GM21825 (cell line): ENCODE results near the gene ZNF496.
"Not testable (repeated sequence)": the region's sequence is repeated elsewhere in the genome, so short reads cannot be mapped to it uniquely, and the experiment has no call there.

Source experiments
- ATAC-seq: cut with Tn5 transposase; IDR thresholded peaks from one replicate; pipeline ENCODE4 v1.9.1; 2021; ENCODE audit warnings: mild to moderate bottlenecking, moderate library complexity; ENCODE audit not compliant: unreplicated experiment

The ZNF496 gene

GRCh38 chr1:247331525-247332214 lies at the start of gene ZNF496:
Gene ZNF496 (minus strand): TSS chr1:247331867. CDS start chr1:247329578, 2,289 bp downstream.
- ATAC-seq = peak; percentile 53

DNA sequence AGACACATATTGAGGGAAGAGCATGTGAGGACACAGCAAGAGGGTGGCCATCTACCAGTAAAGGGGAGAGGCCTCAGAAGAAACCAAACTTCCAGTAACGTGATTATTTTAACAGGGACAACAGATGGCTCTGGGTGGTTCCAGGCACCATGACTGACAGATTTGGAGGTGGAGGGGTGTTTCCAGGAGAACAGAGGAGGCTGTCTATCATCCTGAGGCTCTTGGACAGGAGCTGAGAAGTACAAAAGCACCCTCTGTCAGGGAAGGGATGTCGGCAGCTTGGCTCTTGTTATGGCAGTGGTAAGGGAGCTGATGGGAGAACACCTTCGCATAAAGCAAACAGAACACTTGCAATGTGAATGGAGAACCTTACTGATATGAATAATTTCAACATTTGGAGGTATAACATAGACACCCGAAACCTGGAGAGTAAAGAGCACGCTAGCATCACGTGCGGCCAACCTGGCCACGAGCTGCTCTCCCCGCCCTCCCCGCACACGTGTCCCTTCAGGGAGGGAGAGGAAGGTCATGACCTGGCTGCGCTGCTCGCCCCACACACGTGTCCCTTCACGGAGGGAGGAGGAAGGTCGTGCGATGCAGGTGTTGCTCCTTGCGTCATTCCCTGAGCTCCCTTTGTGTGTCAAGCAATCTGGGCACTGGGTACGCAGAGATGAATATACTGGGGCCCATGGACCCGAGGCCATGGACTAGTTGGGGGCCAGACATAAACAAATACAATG lies 46.8 kb upstream of the ZNF496 start:
- ATAC-seq = no peak

DNA sequence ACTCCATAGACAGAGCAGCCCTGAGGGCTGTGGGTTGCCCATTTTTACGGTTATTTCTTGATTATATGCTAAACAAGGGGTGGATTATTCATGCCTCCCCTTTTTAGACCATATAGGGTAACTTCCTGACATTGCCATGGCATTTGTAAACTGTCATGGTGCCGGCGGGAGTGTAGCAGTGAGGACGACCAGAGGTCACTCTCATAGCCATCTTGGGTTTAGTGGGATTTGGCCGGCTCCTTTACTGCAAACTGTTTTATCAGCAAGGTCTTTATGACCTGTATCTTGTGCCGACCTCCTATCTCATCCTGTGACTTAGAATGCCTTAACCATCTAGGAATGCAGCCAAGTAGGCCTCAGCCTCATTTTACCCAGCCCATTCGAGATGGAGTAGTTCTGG lies 46.0 kb upstream of the ZNF496 start:
- ATAC-seq = not testable (repeated sequence)

DNA sequence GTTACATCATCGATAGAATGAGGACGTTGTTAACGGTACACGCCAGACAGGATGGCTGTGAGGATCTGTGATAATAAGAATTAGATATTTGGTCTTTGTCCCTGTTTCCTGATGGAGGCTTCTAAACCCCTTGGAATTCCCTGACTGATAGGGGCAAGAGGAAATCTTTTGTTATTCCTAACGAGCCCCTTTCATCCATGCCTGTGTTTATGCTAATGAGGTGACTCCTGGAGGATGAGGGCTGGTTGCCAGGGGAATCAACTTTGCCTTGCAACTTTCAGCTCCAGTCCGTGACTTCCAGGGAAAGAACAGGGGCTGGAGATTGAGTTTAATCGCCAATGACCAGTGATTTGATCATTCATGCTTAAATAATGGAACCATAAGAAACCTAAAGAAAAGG lies 45.0 kb upstream of the ZNF496 start:
- ATAC-seq = no peak

GRCh38 chr1:247375747-247376146 lies 44.1 kb upstream of the ZNF496 start:
- ATAC-seq = no peak

DNA sequence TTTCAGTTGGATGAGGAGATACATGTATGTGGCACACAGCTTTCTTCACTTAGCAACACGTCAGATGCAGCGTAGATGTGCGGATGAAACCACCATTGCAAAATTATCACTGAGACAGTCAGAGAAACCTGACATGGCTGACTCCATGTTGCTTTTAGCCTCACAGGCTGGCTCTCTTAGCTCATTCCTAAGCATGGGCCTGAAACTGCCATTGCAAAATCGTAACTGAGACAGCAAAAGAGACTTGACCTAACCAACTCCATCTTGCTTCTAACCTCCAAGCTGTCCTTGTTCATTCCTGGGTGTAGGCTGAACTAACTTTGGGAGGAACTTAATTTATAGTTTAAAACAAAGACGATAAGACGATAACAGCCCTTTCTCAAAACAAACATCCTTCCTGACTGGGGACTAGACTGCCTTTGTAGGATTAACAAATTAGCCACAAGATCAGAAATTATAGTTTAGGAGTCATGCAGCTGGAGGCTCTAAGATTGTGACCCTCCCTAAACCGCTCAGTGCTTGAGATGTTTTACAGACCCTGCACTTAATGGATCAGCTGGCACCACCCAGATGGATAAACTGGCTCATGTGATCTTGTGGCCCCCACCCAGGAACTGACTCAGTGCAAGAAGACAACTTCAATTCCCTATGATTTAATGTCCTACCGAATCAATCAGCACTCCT lies 43.1 kb upstream of the ZNF496 start:
- ATAC-seq = not testable (repeated sequence)

DNA sequence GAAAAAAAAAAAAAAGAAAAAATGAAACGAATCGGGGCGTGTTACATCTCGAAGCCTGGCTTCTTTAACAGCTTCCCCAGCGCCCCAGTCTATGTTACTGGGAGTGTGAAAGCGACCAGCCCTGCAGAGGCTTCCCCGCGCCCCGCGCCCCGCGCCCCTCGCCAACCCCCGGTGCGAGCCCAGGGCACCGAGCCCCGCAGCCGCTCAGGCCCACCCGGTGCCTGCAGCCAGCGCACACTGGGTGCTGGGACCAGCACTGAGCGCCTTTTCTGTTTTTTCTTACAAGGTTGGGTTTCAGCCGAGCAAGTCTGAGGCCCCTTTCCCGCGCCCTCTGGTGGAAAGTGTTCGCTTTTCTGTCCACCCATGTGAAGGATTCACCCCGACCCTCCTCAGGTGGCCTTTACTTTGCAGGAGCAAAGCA lies 42.1 kb upstream of the ZNF496 start:
- ATAC-seq = peak; percentile 76

- ATAC-seq = no peak
Observed at GRCh38 chr1:247371801-247372259, 40.2 kb upstream of the ZNF496 start.

- ATAC-seq = no peak
Observed at GRCh38 chr1:247370786-247371732, 39.4 kb upstream of the ZNF496 start.

DNA sequence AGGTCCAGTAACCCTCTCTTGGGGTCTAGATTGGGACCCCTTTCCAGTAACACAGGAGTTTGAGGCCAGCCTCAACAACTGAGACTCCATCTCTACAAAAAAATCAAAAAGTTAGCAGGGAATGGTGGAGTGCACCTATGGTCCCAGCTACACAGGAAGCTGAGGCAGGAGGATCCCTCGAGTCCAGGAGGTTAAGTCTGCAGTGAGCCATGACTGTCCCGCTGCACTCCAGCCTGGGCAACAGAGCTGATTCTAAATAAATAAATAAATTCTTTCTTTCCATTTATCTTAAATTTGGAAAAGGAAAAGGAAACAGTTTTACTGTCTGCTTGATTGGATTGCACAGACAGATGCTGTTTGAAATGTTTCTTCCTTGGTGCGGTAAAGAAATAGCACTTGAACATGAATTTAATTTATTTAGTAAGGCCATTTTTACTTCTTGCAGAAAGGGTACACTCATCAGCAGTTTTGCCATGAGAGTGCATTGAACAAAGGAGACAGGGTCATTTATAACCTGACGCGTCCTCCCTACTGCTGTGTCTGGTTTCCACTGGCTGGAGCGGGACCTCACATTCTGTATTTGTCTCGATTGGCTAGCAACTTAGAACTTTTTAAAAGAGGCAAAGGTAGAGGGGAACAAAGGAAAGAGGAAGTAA lies 37.0 kb upstream of the ZNF496 start:
- ATAC-seq = no peak

DNA sequence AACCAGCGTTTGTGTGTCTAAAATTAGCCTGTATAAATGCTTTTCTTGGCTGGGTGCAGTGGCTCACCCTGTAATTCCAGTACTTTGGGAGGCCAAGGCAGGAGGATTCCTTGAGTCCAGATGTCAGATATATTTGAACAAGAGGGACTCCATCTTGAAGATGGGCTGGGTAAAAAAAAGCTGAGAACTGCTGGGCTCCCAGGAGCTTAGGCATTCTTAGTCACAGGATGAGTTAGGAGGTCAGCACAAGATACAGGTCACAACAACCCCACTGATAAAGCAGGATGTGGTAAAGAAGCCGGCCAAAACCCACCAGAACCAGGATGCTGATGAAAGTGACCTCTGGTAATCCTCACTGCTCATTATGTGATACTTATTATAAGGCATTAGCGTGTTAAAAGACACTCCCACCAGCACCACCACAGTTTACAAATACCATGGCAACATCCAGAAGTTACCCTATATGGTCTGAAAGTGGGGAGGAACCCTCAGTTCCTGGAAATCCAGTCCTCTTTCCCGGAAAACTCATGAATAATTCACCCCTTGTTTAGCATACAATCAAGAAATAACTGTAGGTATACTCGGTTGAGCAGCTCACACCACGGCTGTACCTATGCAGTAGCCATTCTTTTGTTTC lies 36.2 kb upstream of the ZNF496 start:
- no peak for ATAC-seq

GRCh38 chr1:247366926-247367645 lies 35.4 kb upstream of the ZNF496 start:
- ATAC-seq = no peak

GRCh38 chr1:247366345-247366744 lies 34.7 kb upstream of the ZNF496 start:
- ATAC-seq = not testable (repeated sequence)

DNA sequence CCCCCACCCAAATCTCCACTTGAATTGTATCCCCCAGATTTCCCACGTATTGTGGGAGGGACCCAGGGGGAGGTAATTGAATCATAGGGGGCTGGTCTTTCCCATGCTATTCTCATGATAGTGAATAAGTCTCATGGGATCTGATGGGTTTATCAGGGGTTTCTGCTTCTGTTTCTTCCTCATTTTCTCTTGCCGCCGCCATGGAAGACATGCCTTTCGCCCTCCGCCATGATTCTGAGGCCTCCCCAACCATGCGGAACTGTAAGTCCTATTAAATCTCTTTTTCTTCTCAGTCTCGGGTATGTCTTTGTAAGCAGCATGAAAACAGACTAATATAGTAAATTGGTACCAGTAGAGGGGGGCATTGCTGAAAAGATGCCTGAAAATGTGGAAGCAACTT lies 33.4 kb upstream of the ZNF496 start:
- no peak for ATAC-seq

- ATAC-seq = not testable (repeated sequence)
Observed at GRCh38 chr1:247363000-247363399, 31.3 kb upstream of the ZNF496 start.

- no peak for ATAC-seq
Observed at GRCh38 chr1:247362153-247362552, 30.5 kb upstream of the ZNF496 start.

DNA sequence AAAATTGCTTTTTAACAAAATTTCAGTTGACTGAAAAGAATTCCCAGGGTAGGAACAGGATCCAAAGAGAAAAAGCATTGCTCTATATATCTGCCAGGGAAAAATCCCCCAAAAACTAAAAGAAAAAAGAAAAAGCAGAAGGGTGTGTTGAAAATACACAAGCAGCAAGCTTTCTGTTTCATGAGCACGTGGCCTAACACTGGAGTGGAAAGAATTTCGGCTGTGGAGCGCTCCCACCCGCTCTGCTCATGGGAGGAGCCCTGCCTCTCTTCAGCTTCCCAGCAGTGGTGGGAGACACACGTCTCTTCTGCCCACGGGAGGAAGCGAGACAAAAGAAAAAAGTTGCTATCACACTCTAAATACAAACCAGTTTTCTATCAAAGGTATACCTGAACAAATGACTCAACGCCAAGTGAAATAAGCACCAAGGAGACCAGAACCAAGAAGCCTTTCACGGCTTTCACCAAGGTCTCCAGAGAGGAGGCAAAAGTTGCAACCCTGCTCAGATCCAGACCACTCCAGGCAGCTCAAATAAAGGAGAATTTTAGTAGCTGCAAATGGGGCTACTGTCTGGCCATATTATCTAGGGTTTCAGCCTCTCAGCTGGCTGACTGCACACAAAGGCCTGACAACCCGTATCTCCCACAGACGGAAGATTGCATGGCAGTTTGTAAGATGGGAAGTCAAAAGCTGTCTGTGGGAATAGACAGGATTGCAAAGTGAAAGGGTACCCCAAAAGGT lies 29.5 kb upstream of the ZNF496 start:
- ATAC-seq = no peak
